Natural killer cell (primary cell): Measurements from ENCODE around the gene E2F6. TPM values are rescaled to one million over a fixed set of nuclear protein-coding genes. Genes with fewer than 3 reads are reported as not detected.
"Not testable (repeated sequence)": the region's sequence is repeated elsewhere in the genome, so short reads cannot be mapped to it uniquely, and the experiment has no call there.

Source experiments
- ATAC-seq, 3 donors: fragments of 150-1000 bp in 2 of 3; fragments of 200-7000 bp in 1 of 3; cut with Tn5 transposase; 1 replicate in 1 of 3; 2 replicates in 2 of 3; pipeline ENCODE4 v1.10.0; 2021; ENCODE audit warnings: mild to moderate bottlenecking in 2 of 3, moderate library complexity in 2 of 3
- DNase-seq, 2 donors: peaks; one replicate each; pipeline versions ENCODE4 v3.0.0 to v3.0.0-alpha.2; 2013 to 2021; ENCODE audit warnings: mixed read lengths in 1 of 2
- H3K27ac ChIP-seq: one replicate; pipeline ENCODE4 v1.5.1; 2013; ENCODE audit warnings: mild to moderate bottlenecking, low read length
- H3K27me3 ChIP-seq: one replicate; pipeline ENCODE4 v1.6.1; 2013; ENCODE audit warnings: low read length; ENCODE audit not compliant: control insufficient read depth, insufficient read depth
- H3K36me3 ChIP-seq: one replicate; pipeline ENCODE4 v1.6.1; 2013; ENCODE audit warnings: low read length; ENCODE audit not compliant: control insufficient read depth, insufficient read depth
- H3K4me1 ChIP-seq: one replicate; pipeline ENCODE4 v1.6.1; 2013; ENCODE audit warnings: low read length; ENCODE audit not compliant: control insufficient read depth, insufficient read depth
- H3K4me3 ChIP-seq: one replicate; pipeline ENCODE4 v1.5.1; 2013; ENCODE audit warnings: low read length
- H3K9me3 ChIP-seq: one replicate; pipeline ENCODE4 v1.6.1; 2013; ENCODE audit warnings: low read length; ENCODE audit not compliant: control insufficient read depth, insufficient read depth
- H3K27ac Mint-ChIP-seq, 2 donors: one replicate each; pipeline ENCODE4 v1.8.0; 2022; ENCODE audit warnings: mild to moderate bottlenecking in 2 of 2, mixed read lengths in 2 of 2, moderate library complexity in 1 of 2
- H3K27me3 Mint-ChIP-seq, 2 donors: one replicate each; pipeline ENCODE4 v1.8.0; 2022; ENCODE audit warnings: low read depth in 2 of 2, mixed read lengths in 2 of 2
- H3K36me3 Mint-ChIP-seq: one replicate; pipeline ENCODE4 v1.8.0; 2022; ENCODE audit warnings: mixed read lengths
- H3K4me1 Mint-ChIP-seq, 2 donors: one replicate each; pipeline ENCODE4 v1.8.0; 2022; ENCODE audit warnings: mixed read lengths in 2 of 2
- H3K4me3 Mint-ChIP-seq: one replicate; pipeline ENCODE4 v1.8.0; 2022; ENCODE audit warnings: mild to moderate bottlenecking, moderate library complexity, mixed read lengths
- H3K9me3 Mint-ChIP-seq, 2 donors: one replicate each; pipeline ENCODE4 v1.8.0; 2022; ENCODE audit warnings: mixed read lengths in 2 of 2
- WGBS: methylation state at CpG from one replicate; pipeline ENCODE4 v1.1.7; 2013; ENCODE audit warnings: missing lambda C conversion rate; ENCODE audit not compliant: insufficient coverage; 5-methylcytosine and 5-hydroxymethylcytosine counted together
- intact Hi-C: fragments of 100-400 bp; cut with micrococcal nuclease; formaldehyde crosslinking; loops from one replicate; pipeline ENCODE4 v1.14.2; 2022
- total RNA-seq, 4 donors: library from RNA; stranded (reverse); fragments of 120-200 nt in 1 of 4; gene quantifications; one replicate each; pipeline versions ENCODE4 v1.2.3 to v1.2.4, GENCODE V29; 2013 to 2022
- TF ChIP-seq, protein P1 (sequence below): fragments of 200-600 bp; IDR thresholded peaks from one replicate; pipeline ENCODE4 v1.8.0; 2022; ENCODE audit warnings: antibody characterized with exemption

The E2F6 gene
- total RNA-seq, 3 donors from 2014 or later (not counting 1 experiment from before 2014, with no cell fraction given) = 4.6 to 9.6 (median 8.3) TPM

DNA sequence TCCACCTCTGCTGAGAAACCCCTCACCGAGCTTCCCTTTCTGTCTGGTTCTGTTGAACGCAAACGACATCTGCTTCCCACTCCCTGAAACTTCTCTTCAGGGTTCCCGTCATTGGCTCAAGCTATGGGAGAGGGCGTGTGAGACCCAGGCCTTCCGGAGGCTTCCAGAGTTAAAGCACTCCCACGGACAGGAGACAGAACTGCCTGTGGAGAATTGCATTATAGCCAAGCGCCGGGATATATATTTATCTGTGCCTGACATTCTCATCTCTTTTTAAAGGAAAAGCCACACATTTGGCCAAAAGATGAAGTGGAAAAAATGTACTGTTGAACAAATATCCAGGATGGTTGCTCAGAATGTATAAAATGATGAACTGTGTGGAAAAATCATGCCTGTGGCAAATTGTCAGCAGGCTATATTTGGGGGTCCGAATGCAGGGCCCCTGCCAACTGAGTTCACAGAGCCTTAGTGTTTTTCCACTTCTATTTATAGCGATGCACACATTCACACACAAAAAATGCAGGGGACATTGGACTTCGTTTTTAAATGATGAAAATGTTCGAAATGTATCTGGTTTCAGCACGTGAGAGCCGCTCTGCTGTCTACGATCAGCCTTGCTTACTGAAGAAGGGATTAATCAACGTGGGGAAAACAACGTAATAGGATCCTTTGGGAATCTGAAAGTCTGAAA, 59.5 kb downstream of the E2F6 start:
- ATAC-seq = no peak
- no peak for DNase-seq
- Histone ChIP-seq H3K27me3 (no peaks in the 10 kb centered on the region), H3K27ac (no peak overlapping the region), H3K4me1 (no peaks in the 10 kb centered on the region), H3K9me3 (no peaks in the 10 kb centered on the region), H3K36me3 (no peaks in the 10 kb centered on the region), H3K4me3 (no peak overlapping the region)
- WGBS = 91% methylated on average over 18 of the region's 18 CpGs
- Mint-ChIP-seq H3K4me3 (no peak overlapping the region), H3K27me3 (peaks cover 6 to 7% of the 10 kb centered on the region in 2 donors), H3K4me1 (peaks cover 0 to 5% of the 10 kb centered on the region in 2 donors), H3K27ac (no peak overlapping the region), H3K36me3 (no peaks in the 10 kb centered on the region), H3K9me3 (no peaks in the 10 kb centered on the region)
- intact Hi-C loops = no loop called here
- TF ChIP-seq, protein P1, sequence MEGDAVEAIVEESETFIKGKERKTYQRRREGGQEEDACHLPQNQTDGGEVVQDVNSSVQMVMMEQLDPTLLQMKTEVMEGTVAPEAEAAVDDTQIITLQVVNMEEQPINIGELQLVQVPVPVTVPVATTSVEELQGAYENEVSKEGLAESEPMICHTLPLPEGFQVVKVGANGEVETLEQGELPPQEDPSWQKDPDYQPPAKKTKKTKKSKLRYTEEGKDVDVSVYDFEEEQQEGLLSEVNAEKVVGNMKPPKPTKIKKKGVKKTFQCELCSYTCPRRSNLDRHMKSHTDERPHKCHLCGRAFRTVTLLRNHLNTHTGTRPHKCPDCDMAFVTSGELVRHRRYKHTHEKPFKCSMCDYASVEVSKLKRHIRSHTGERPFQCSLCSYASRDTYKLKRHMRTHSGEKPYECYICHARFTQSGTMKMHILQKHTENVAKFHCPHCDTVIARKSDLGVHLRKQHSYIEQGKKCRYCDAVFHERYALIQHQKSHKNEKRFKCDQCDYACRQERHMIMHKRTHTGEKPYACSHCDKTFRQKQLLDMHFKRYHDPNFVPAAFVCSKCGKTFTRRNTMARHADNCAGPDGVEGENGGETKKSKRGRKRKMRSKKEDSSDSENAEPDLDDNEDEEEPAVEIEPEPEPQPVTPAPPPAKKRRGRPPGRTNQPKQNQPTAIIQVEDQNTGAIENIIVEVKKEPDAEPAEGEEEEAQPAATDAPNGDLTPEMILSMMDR = no peak

GRCh38 chr2:11405599-11406266, 60.2 kb downstream of the E2F6 start:
- no peak overlapping the region for H3K4me3 Mint-ChIP-seq
- Histone ChIP-seq H3K4me3 (no peak overlapping the region), H3K4me1 (no peaks in the 10 kb centered on the region), H3K36me3 (no peaks in the 10 kb centered on the region), H3K27ac (no peak overlapping the region), H3K27me3 (no peaks in the 10 kb centered on the region), H3K9me3 (no peaks in the 10 kb centered on the region)
- H3K4me1 Mint-ChIP-seq = peaks cover 0 to 5% of the 10 kb centered on the region in 2 donors
- intact Hi-C loops = no loop called here
- TF ChIP-seq, protein P1 = no peak
- no peak for DNase-seq
- no peaks in the 10 kb centered on the region for H3K9me3 Mint-ChIP-seq
- no peak for ATAC-seq
- no peak overlapping the region for H3K27ac Mint-ChIP-seq
- WGBS = 90% methylated on average over 5 of the region's 5 CpGs
- H3K27me3 Mint-ChIP-seq = peaks cover 2% of the 10 kb centered on the region in 2 donors
- H3K36me3 Mint-ChIP-seq = no peaks in the 10 kb centered on the region

DNA sequence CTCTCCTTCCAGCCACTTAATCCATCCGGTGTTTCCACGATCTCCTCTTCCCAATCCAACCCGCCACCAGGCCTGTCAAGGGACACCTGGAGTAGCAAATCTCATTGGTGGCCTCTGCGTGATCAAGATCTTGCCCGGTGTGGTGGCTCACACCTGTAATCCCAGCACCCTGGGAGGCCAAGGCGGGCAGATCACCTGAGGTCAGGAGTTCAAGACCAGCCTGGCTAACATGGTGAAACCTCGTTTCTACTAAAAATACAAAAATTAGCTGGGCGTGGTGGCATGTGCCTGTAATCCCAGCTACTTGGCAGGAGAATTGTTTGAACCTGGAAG, 60.9 kb downstream of the E2F6 start:
- H3K4me1 ChIP-seq, H3K9me3 Mint-ChIP-seq: not testable (repeated sequence)

DNA sequence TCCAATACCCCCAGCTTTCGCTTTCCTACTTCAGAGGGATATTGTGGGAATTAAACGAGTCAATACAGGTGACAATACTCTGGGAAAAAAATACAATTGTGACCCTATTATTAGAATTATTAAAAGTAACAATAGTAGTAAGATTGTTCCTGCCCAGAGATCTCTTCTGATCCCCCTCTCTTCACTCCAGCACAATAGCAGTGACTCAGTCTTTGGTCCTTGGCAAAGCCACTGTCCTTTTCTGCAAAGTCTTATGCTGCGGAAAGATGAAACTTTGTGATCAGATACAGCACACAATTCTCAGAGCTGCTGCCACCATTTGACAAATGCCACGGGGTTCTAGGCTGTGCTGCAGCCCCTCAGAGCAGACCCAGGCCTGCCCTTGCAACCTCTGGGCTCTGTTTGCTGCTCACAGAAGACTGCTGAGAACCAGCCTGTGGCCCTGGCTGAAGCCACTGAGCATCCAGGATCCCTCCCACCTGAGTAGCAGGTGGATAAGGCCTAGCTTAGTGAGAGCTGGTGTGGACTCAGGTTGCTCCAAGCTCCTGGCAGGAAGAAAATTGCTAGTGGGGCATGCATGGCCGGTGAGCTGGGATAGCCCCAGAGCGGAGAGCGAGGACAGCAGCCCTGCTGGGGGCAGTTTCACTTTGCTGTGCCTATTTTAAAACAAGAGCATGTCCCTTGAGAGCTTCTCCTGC, 61.4 kb downstream of the E2F6 start:
- ATAC-seq (no peak), DNase-seq (no peak)
- Mint-ChIP-seq H3K4me1 (peaks cover 0 to 5% of the 10 kb centered on the region in 2 donors), H3K27me3 (peaks cover 0 to 3% of the 10 kb centered on the region in 2 donors), H3K9me3 (no peaks in the 10 kb centered on the region), H3K4me3 (no peak overlapping the region), H3K27ac (no peak overlapping the region), H3K36me3 (no peaks in the 10 kb centered on the region)
- intact Hi-C loops = no loop called here
- WGBS = 89% methylated on average over 5 of the region's 7 CpGs
- H3K27ac ChIP-seq = no peak overlapping the region
- no peaks in the 10 kb centered on the region for H3K9me3 ChIP-seq
- no peaks in the 10 kb centered on the region for H3K4me1 ChIP-seq
- H3K36me3 ChIP-seq = no peaks in the 10 kb centered on the region
- H3K4me3 ChIP-seq = no peak overlapping the region
- TF ChIP-seq, protein P1 = no peak
- no peaks in the 10 kb centered on the region for H3K27me3 ChIP-seq

More for the DNA sequence above, 60.9 kb downstream of the E2F6 start:
- H3K27ac ChIP-seq, intact Hi-C loops, DNase-seq, ATAC-seq, H3K36me3 ChIP-seq, H3K27me3 Mint-ChIP-seq, H3K27me3 ChIP-seq, H3K4me3 Mint-ChIP-seq, H3K27ac Mint-ChIP-seq, H3K4me3 ChIP-seq, H3K9me3 ChIP-seq, H3K4me1 Mint-ChIP-seq, H3K36me3 Mint-ChIP-seq: not testable (repeated sequence)
- WGBS = 93% methylated on average over 8 of the region's 8 CpGs
